ENCODE measurements around the gene LRBA.

- TF ChIP-seq, protein P1, sequence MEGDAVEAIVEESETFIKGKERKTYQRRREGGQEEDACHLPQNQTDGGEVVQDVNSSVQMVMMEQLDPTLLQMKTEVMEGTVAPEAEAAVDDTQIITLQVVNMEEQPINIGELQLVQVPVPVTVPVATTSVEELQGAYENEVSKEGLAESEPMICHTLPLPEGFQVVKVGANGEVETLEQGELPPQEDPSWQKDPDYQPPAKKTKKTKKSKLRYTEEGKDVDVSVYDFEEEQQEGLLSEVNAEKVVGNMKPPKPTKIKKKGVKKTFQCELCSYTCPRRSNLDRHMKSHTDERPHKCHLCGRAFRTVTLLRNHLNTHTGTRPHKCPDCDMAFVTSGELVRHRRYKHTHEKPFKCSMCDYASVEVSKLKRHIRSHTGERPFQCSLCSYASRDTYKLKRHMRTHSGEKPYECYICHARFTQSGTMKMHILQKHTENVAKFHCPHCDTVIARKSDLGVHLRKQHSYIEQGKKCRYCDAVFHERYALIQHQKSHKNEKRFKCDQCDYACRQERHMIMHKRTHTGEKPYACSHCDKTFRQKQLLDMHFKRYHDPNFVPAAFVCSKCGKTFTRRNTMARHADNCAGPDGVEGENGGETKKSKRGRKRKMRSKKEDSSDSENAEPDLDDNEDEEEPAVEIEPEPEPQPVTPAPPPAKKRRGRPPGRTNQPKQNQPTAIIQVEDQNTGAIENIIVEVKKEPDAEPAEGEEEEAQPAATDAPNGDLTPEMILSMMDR (IDR thresholded peaks at IDR 0.05; ENCODE audit: low read length), result no peak
- TF ChIP-seq EZH2 (IDR thresholded peaks at IDR 0.05; ENCODE audit: borderline replicate concordance, low read length), result no peak
Measured at GRCh38 chr4:150230561-150230960, 784.5 kb downstream of the LRBA start.

All from OCI-LY1 (cell line).